ENCODE results near the gene KDM6B.
A peak's percentile ranks its signal among the peaks of the same experiment; 100 is the strongest.

Gene KDM6B

GRCh38 chr17:7831233-7831632, 2.8 kb upstream of the KDM6B start:
- no peak for DNase-seq (ENCODE audit: low read depth)
- TF ChIP-seq CTCF (IDR thresholded peaks at IDR 0.05; ENCODE audit: insufficient read depth, low read depth, low read length, missing control alignments), result no peak
- H3K4me3 ChIP-seq (ENCODE audit: low read length), result no peak overlapping the region

- no peak overlapping the region for H3K4me3 ChIP-seq (ENCODE audit: low read length)
- DNase-seq (ENCODE audit: low read depth), result no peak
Observed at GRCh38 chr17:7832431-7832830, 1.6 kb upstream of the KDM6B start.

GRCh38 chr17:7833011-7833794, 814 bp upstream of the KDM6B start:
- TF ChIP-seq CTCF (IDR thresholded peaks at IDR 0.05; ENCODE audit: insufficient read depth, low read depth, low read length, missing control alignments), result no peak
- no peak for DNase-seq (ENCODE audit: low read depth)
- peak overlapping the region; percentile 90 for H3K4me3 ChIP-seq (ENCODE audit: low read length)

More at GRCh38 chr17:7832431-7832830, 1.6 kb upstream of the KDM6B start:
- no peak for TF ChIP-seq CTCF (IDR thresholded peaks at IDR 0.05; ENCODE audit: insufficient read depth, low read depth, low read length, missing control alignments)

- peak; percentile 39 for DNase-seq (ENCODE audit: low read depth)
- no peak for TF ChIP-seq CTCF (IDR thresholded peaks at IDR 0.05; ENCODE audit: insufficient read depth, low read depth, low read length, missing control alignments)
- H3K4me3 ChIP-seq (ENCODE audit: low read length), result peak overlapping the region; percentile 90
Observed at GRCh38 chr17:7834542-7834956, 532 bp downstream of the KDM6B start.

GRCh38 chr17:7834957-7835813, 1.2 kb downstream of the KDM6B start:
- H3K4me3 ChIP-seq (ENCODE audit: low read length), result peak overlapping the region; percentile 90
- peak; percentile 99 for DNase-seq (ENCODE audit: low read depth)
- peak; percentile 83 for TF ChIP-seq CTCF (IDR thresholded peaks at IDR 0.05; ENCODE audit: insufficient read depth, low read depth, low read length, missing control alignments)

GRCh38 chr17:7835814-7836595, 2.0 kb downstream of the KDM6B start:
- TF ChIP-seq CTCF (IDR thresholded peaks at IDR 0.05; ENCODE audit: insufficient read depth, low read depth, low read length, missing control alignments), result no peak
- DNase-seq (ENCODE audit: low read depth), result peak; percentile 72
- peak overlapping the region; percentile 90 for H3K4me3 ChIP-seq (ENCODE audit: low read length)
